Prostate gland (tissue), 2 donors: Measurements from ENCODE around the gene CDK9. TPM values are rescaled to one million over a fixed set of nuclear protein-coding genes. Genes with fewer than 3 reads are reported as not detected.

ENCODE experiments used
- DNase-seq: peaks from one replicate; pipeline ENCODE4 v3.0.0-alpha.2; 2019; ENCODE audit warnings: low spot score
- H3K27ac ChIP-seq, 2 donors: fragments of 200-600 bp; sonication (generic); 2 replicates each; pipeline ENCODE4 v1.5.1; 2017 to 2019
- H3K27me3 ChIP-seq: fragments of 200-600 bp; sonication (generic); replicated peaks from 2 replicates; pipeline ENCODE4 v1.5.1; 2019; ENCODE audit not compliant: insufficient read depth
- H3K36me3 ChIP-seq, 2 donors: fragments of 200-600 bp; sonication (generic); 1 replicate in 1 of 2; 2 replicates in 1 of 2; pipeline versions ENCODE4 v1.5.1 to v1.8.1; 2017 to 2019
- H3K4me1 ChIP-seq: fragments of 200-600 bp; sonication (generic); replicated peaks from 2 replicates; pipeline ENCODE4 v1.5.1; 2019
- H3K4me3 ChIP-seq, 2 donors: fragments of 200-600 bp; sonication (generic); 2 replicates each; pipeline ENCODE4 v1.5.1; 2017 to 2019
- H3K9me3 ChIP-seq: fragments of 200-600 bp; sonication (generic); 2 replicates; pipeline ENCODE4 v1.5.1; 2017
- POLR2A ChIP-seq: fragments of 450-650 bp; IDR thresholded peaks from one replicate; pipeline ENCODE4 v1.6.1; 2016; ENCODE audit warnings: antibody characterized with exemption, mild to moderate bottlenecking
- POLR2AphosphoS5 ChIP-seq: sonication (generic); formaldehyde crosslinking; IDR thresholded peaks from one replicate; pipeline ENCODE4 v1.6.1; 2017; ENCODE audit warnings: antibody characterized with exemption
- WGBS: methylation state at CpG from one replicate; pipeline ENCODE4 v1.1.5; 2018; 5-methylcytosine and 5-hydroxymethylcytosine counted together
- intact Hi-C: fragments of 100-400 bp; cut with DNase I; formaldehyde crosslinking; loops from one replicate; pipeline ENCODE4 v1.14.2; 2022
- total RNA-seq, 2 donors: library from RNA; depleted of rRNA; stranded (reverse); fragments of >200 nt; gene quantifications; one replicate each; pipeline ENCODE4 v1.1.0, GENCODE V29; 2016
- TF ChIP-seq, protein P1 (sequence below), 4 experiments: fragments of 200-600 bp in 2 of 4; fragments of 450-650 bp in 2 of 4; sonication (generic) in 2 of 4; IDR thresholded peaks; 1 replicate in 3 of 4; 2 replicates in 1 of 4; pipeline ENCODE4 v1.5.1; 2016 to 2019; ENCODE audit warnings: antibody characterized with exemption in 4 of 4, mild to moderate bottlenecking in 2 of 4, moderate library complexity in 2 of 4

CDK9 gene
- total RNA-seq, 2 donors from 2014 or later, result 60.3 to 130 TPM

DNA sequence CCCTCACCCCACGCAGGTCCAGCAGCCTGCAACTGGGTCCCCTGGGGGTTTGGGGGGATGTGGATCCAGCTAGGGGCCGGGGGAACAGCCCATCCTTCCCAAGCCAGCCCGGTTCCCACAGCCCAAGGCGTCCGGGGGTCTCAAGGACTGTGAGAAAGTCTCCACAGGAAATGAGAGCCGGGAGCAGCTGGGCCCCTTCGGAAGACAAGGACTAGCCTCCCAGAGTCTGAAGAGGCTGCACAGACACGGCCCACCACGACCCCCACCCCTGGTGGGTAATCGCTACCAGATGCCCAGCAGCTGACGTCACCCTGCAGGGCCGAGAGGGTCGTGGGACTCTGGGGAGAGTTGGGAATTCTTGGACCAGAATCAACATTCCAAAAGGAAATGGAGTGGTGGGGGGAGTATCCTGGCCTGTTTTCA, 17.9 kb upstream of the CDK9 start:
- Histone ChIP-seq H3K4me1 (peaks cover 5% of the 10 kb centered on the region), H3K27ac (peak overlapping the region in 1 of 2 donors; percentile 0), H3K27me3 (no peaks in the 10 kb centered on the region), H3K36me3 (no peaks in the 10 kb centered on the region), H3K9me3 (no peaks in the 10 kb centered on the region), H3K4me3 (no peak overlapping the region)
- WGBS, result 54% methylated on average over 13 of the region's 13 CpGs
- intact Hi-C loops, result no loop called here
- DNase-seq, result no peak
- TF ChIP-seq, protein P1, sequence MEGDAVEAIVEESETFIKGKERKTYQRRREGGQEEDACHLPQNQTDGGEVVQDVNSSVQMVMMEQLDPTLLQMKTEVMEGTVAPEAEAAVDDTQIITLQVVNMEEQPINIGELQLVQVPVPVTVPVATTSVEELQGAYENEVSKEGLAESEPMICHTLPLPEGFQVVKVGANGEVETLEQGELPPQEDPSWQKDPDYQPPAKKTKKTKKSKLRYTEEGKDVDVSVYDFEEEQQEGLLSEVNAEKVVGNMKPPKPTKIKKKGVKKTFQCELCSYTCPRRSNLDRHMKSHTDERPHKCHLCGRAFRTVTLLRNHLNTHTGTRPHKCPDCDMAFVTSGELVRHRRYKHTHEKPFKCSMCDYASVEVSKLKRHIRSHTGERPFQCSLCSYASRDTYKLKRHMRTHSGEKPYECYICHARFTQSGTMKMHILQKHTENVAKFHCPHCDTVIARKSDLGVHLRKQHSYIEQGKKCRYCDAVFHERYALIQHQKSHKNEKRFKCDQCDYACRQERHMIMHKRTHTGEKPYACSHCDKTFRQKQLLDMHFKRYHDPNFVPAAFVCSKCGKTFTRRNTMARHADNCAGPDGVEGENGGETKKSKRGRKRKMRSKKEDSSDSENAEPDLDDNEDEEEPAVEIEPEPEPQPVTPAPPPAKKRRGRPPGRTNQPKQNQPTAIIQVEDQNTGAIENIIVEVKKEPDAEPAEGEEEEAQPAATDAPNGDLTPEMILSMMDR (IDR thresholded peaks at IDR 0.05), result no peak
- TF ChIP-seq POLR2A (no peak), POLR2AphosphoS5 (no peak)

DNA sequence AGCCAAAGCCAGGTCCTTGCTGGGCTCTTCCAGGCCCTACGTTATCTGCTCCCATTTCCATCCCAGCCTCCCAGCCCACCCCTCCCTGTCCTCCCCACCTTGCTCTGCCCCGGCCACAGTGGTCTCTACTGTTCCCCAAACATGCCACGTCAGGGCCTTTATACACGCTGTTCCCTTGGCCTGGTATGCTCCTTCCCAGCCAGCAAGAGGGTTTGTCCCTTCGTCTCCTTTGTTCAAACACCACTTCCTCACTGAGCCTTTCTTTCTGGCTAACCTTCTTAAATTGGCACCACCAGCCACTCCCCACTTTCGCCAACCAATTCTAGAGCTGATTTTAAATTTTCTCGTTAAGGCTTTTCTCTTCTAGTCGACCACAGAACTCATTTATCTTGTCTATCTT, 17.1 kb upstream of the CDK9 start:
- intact Hi-C loops, result no loop called here
- 79% methylated on average over 8 of the region's 8 CpGs for WGBS
- Histone ChIP-seq H3K27me3 (no peaks in the 10 kb centered on the region), H3K4me3 (no peak overlapping the region), H3K27ac (peak overlapping the region in 1 of 2 donors; percentile 0), H3K4me1 (peaks cover 5% of the 10 kb centered on the region), H3K36me3 (no peaks in the 10 kb centered on the region), H3K9me3 (no peaks in the 10 kb centered on the region)
- no peak for DNase-seq
- TF ChIP-seq POLR2AphosphoS5 (no peak), POLR2A (no peak)
- TF ChIP-seq, protein P1 (IDR thresholded peaks at IDR 0.05), result no peak

DNA sequence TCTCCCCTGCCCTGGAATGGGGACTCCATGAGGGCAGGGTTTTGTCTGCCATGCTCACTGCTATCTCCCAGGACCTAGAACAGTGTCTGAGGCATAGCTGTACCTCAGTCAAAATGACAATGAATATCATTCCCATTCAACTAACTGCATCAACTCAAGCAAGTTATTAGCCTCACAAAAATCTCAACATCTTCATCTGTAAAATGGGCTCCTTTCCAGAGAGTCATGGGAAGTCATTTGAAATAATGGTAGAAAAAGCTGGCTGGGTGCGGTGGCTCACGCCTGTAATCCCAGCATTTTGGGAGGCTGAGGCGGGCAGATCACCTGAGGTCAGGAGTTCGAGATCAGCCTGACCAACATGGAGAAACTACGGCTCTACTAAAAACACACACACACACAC, 16.7 kb upstream of the CDK9 start:
- WGBS, result 95% methylated on average over 5 of the region's 5 CpGs
- no peak for TF ChIP-seq POLR2A
- TF ChIP-seq, protein P1 (IDR thresholded peaks at IDR 0.05), result no peak
- Histone ChIP-seq H3K9me3 (no peaks in the 10 kb centered on the region), H3K36me3 (no peaks in the 10 kb centered on the region), H3K4me1 (peaks cover 5% of the 10 kb centered on the region), H3K27ac (no peak overlapping the region), H3K27me3 (no peaks in the 10 kb centered on the region), H3K4me3 (no peak overlapping the region)
- DNase-seq, result no peak
- intact Hi-C loops, result no loop called here

DNA sequence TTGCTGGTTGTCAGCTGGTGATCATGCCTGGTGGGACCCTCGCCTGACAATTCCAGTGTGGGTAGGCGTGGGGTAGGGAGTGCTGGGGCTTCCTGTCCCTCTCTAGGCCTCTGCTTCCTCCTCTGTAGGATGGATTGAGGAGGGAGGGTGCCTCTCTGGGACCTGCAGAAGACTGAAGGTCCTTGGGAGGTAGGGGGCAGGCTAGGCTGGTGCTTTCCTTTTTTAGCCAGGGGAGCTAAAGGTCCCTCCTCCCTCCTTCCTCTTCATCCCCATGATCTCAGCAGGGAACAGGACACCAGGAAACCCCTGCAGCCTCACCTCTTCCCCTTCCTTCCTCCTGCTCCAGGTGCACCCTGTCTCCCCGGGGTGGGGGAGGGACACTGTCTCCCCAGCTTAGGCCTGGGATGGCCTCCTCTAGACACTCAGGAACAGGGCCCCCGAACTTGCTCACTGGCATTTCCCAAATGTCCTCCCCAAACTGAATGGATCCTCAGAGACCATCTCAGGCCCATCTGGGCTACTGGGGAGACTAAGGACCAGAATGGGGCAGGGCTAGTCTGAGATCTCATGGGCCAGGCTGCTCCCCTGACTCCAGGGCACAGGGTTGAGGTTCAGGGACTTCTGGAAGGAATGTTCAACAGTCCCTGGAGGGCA, 15.8 kb upstream of the CDK9 start:
- no peak for DNase-seq
- 89% methylated on average over 4 of the region's 4 CpGs for WGBS
- no peaks in the 10 kb centered on the region for H3K27me3 ChIP-seq
- TF ChIP-seq POLR2A (no peak), POLR2AphosphoS5 (no peak)
- TF ChIP-seq, protein P1 (IDR thresholded peaks at IDR 0.05), result no peak
- H3K9me3 ChIP-seq, result no peaks in the 10 kb centered on the region
- no peaks in the 10 kb centered on the region for H3K36me3 ChIP-seq
- H3K4me1 ChIP-seq, result peaks cover 5% of the 10 kb centered on the region
- intact Hi-C loops, result no loop called here
- H3K27ac ChIP-seq, result peak overlapping the region in 1 of 2 donors; percentile 45
- H3K4me3 ChIP-seq, result peak overlapping the region in 1 of 2 donors; percentile 44

DNA sequence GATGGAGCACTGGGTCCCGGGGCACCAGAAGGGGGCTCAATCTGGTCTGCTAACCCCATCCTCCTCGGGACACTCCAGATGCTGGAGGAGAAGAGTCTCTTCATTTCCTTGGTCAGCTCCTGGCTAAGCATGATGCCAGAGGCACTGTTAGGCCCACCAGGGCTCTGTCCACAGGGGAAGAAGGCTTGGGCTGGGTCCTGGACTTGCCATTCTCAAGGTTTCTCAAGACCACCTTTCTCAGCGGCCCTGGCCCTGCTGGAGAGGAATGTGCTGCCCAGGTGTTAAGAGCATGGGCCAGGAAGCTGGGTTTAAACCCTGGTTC, 15.3 kb upstream of the CDK9 start:
- Histone ChIP-seq H3K9me3 (no peaks in the 10 kb centered on the region), H3K27ac (peak overlapping the region in 1 of 2 donors; percentile 45), H3K36me3 (no peaks in the 10 kb centered on the region), H3K4me3 (peak overlapping the region; percentile 32 to 44), H3K4me1 (peaks cover 5% of the 10 kb centered on the region), H3K27me3 (no peaks in the 10 kb centered on the region)
- no peak for TF ChIP-seq POLR2A
- TF ChIP-seq, protein P1 (IDR thresholded peaks at IDR 0.05), result no peak
- TF ChIP-seq POLR2AphosphoS5, result no peak
- 58% methylated on average over 3 of the region's 3 CpGs for WGBS
- no peak for DNase-seq
- intact Hi-C loops, result no loop called here
